GM18505 (cell line): Measurements from ENCODE around the gene LFNG.
A peak's percentile ranks its signal among the peaks of the same experiment; 100 is the strongest.

Experiments used
- ATAC-seq: cut with Tn5 transposase; IDR thresholded peaks from one replicate; pipeline ENCODE4 v1.9.1; 2021; ENCODE audit not compliant: unreplicated experiment
- POLR2A ChIP-seq: IDR thresholded peaks from 4 replicates; pipeline ENCODE4 v1.6.1; 2011; ENCODE audit warnings: borderline replicate concordance; ENCODE audit not compliant: insufficient read depth, insufficient read length; ENCODE audit errors: extremely low read depth

The LFNG gene

GRCh38 chr7:2477447-2478398 lies 41.9 kb upstream of the LFNG start:
- ATAC-seq: peak; percentile 53
- TF ChIP-seq POLR2A: no peak

GRCh38 chr7:2478399-2478785 lies 41.2 kb upstream of the LFNG start:
- no peak for ATAC-seq
- no peak for TF ChIP-seq POLR2A

- ATAC-seq: no peak
- TF ChIP-seq POLR2A: no peak
These were observed 40.8 kb upstream of the LFNG start for GRCh38 chr7:2478800-2479199.

- no peak for TF ChIP-seq POLR2A
- ATAC-seq: no peak
These were observed 40.1 kb upstream of the LFNG start for GRCh38 chr7:2479276-2480069.

- ATAC-seq: no peak
- TF ChIP-seq POLR2A: no peak
These were observed 39.5 kb upstream of the LFNG start for GRCh38 chr7:2480070-2480408.

GRCh38 chr7:2481195-2481594 lies 38.4 kb upstream of the LFNG start:
- TF ChIP-seq POLR2A: no peak
- ATAC-seq: no peak

GRCh38 chr7:2482725-2483451 lies 36.7 kb upstream of the LFNG start:
- no peak for ATAC-seq
- TF ChIP-seq POLR2A: no peak

- TF ChIP-seq POLR2A: no peak
- no peak for ATAC-seq
These were observed 36.1 kb upstream of the LFNG start for GRCh38 chr7:2483494-2483893.

- TF ChIP-seq POLR2A: no peak
- no peak for ATAC-seq
These were observed 34.7 kb upstream of the LFNG start for GRCh38 chr7:2484868-2485267.

- ATAC-seq: no peak
- TF ChIP-seq POLR2A: no peak
These were observed 31.8 kb upstream of the LFNG start for GRCh38 chr7:2487586-2488271.

GRCh38 chr7:2488272-2488645 lies 31.3 kb upstream of the LFNG start:
- ATAC-seq: no peak
- no peak for TF ChIP-seq POLR2A

- ATAC-seq: no peak
- no peak for TF ChIP-seq POLR2A
These were observed 30.9 kb upstream of the LFNG start for GRCh38 chr7:2488681-2489080.

GRCh38 chr7:2490181-2490651 lies 29.4 kb upstream of the LFNG start:
- no peak for ATAC-seq
- no peak for TF ChIP-seq POLR2A

GRCh38 chr7:2492038-2492437 lies 27.5 kb upstream of the LFNG start:
- TF ChIP-seq POLR2A: no peak
- ATAC-seq: no peak
